Stimulated activated CD4-positive, alpha-beta T cell treated with anti-CD3 and anti-CD28 coated beads, TNF-alpha, amount 100 ng/mL, for 4 hours (primary cell): ENCODE results near the gene SMPD4.
"Not testable (repeated sequence)": the region's sequence is repeated elsewhere in the genome, so short reads cannot be mapped to it uniquely, and the experiment has no call there.

Source experiments
- DNase-seq, 3 experiments: peaks; one replicate each; pipeline ENCODE4 v3.0.0-alpha.2; 2020; ENCODE audit warnings: low read depth in 3 of 3

The SMPD4 gene, protein sequence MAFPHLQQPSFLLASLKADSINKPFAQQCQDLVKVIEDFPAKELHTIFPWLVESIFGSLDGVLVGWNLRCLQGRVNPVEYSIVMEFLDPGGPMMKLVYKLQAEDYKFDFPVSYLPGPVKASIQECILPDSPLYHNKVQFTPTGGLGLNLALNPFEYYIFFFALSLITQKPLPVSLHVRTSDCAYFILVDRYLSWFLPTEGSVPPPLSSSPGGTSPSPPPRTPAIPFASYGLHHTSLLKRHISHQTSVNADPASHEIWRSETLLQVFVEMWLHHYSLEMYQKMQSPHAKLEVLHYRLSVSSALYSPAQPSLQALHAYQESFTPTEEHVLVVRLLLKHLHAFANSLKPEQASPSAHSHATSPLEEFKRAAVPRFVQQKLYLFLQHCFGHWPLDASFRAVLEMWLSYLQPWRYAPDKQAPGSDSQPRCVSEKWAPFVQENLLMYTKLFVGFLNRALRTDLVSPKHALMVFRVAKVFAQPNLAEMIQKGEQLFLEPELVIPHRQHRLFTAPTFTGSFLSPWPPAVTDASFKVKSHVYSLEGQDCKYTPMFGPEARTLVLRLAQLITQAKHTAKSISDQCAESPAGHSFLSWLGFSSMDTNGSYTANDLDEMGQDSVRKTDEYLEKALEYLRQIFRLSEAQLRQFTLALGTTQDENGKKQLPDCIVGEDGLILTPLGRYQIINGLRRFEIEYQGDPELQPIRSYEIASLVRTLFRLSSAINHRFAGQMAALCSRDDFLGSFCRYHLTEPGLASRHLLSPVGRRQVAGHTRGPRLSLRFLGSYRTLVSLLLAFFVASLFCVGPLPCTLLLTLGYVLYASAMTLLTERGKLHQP

DNA sequence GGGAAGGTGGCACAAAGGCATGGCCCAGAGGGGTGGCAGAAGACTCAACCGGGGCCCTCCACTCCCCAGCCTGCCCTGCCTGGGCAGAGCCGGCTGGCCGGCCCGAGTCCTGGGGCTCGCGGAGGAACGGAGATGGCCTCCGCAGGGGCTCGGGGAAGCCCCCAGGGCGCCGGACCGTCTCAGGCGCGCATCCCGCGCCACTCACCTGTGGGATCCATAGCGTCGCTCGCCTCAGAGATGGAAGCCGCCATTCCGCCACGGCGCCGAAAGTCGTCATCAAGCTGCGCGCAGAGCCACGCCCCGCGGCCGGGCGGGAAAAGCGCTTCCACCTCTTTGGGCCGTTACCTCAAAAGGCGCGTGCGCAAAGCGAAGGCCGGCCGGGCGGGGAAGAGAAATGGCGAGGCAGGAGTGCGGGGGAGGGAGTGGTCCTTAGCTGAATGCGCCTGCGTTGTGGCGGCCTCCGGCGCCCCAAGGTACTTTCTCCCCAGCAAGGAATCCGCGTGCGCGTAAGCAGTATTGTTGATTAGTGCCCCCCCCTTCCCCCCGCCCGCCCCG, at the start of gene SMPD4:
SMPD4 (minus strand) TSS at position 278 of the 555 bp plus-strand sequence. CDS start 5,010 bp downstream, outside the sequence.
- DNase-seq = peak; percentile 95 to 96 (median 96)

DNA sequence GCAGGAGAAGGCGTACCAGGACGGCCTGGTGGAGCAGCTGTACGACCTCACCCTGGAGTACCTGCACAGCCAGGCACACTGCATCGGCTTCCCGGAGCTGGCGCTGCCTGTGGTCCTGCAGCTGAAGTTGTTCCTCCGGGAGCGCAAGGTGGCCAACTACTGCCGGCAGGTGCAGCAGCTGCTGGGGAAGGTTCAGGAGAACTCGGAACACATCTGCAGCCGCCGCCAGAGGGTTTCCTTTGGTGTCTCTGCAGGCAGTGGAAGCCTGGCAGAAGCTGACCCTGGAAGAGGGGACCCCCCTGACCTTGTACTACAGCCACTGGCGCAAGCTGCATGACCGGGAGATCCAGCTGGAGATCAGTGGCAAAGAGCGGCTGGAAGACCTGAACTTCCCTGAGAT, 49.5 kb upstream of the SMPD4 start:
- not testable (repeated sequence) for DNase-seq

DNA sequence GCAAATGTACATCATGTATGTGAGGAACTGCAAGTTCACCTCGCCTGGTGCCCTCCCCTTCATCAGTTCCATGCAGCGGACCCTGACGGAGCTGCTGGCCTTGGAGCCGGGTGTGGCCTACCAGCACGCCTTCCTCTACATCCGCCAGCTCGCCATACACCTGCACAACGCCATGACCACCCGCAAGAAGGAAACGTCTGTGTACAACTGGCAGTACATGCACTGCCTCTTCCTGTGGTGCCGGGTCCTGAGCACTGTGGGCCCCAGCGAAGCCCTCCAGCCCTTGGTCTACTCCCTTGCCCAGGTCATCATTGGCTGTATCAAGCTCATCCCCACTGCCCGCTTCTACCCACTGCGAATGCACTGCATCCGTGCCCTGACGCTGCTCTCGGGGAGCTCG, 49.0 kb upstream of the SMPD4 start:
- DNase-seq = not testable (repeated sequence)

DNA sequence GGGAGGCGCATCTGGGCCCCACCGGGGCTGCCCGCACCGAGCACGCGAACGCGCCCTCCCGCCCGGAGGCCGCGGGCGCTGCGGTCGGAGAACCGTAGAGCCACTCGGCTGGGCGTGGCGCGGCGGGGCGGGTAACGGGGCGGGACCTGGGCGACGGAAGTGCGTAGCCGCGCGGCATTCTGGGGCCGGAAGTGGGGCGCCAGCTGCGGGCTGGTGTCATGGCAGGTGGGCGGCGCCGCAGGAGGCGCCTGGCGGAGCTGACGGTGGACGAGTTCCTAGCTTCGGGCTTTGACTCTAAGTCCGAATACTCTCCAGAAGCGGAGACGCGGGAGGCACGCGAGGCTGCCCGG, 47.7 kb upstream of the SMPD4 start:
- not testable (repeated sequence) for DNase-seq

- not testable (repeated sequence) for DNase-seq
Measured at GRCh38 chr2:130228467-130229160, 47.2 kb upstream of the SMPD4 start.

- not testable (repeated sequence) for DNase-seq
Measured at GRCh38 chr2:130228005-130228404, 46.6 kb upstream of the SMPD4 start.

- not testable (repeated sequence) for DNase-seq
Measured at GRCh38 chr2:130222523-130222922, 41.1 kb upstream of the SMPD4 start.

- not testable (repeated sequence) for DNase-seq
Measured at GRCh38 chr2:130220505-130220904, 39.1 kb upstream of the SMPD4 start.

- not testable (repeated sequence) for DNase-seq
Measured at GRCh38 chr2:130219147-130219546, 37.7 kb upstream of the SMPD4 start.

- DNase-seq = not testable (repeated sequence)
Measured at GRCh38 chr2:130207051-130207450, 25.6 kb upstream of the SMPD4 start.

DNA sequence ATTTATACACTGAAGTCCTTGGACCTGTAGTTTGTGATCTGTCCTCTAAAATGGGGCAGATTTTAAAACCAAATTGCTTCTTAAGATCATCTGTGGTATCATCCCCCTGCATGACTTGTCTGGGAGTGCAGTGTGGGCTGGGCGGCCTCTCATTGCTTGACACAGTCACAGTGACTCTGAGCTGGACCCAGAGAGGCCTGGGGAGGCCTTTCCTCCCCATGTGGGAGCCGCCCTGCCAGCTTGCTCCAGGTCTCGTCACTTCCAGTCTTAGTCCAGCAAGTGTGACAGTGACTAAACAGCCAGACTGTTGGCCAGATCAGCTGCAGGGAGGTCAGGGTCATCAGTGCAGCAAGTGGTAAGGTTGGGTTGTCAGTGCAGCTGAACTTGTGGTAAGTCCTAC, 21.7 kb upstream of the SMPD4 start:
- not testable (repeated sequence) for DNase-seq

GRCh38 chr2:130202518-130202917, 21.1 kb upstream of the SMPD4 start:
- not testable (repeated sequence) for DNase-seq

- DNase-seq = no peak
Measured at GRCh38 chr2:130198343-130198742, 16.9 kb upstream of the SMPD4 start, which contains the start of gene TUBA3E. TUBA3E (minus strand) TSS chr2:130198439; CDS start chr2:130198360, 79 bp downstream.

GRCh38 chr2:130196052-130196451, 14.7 kb upstream of the SMPD4 start:
- not testable (repeated sequence) for DNase-seq

DNA sequence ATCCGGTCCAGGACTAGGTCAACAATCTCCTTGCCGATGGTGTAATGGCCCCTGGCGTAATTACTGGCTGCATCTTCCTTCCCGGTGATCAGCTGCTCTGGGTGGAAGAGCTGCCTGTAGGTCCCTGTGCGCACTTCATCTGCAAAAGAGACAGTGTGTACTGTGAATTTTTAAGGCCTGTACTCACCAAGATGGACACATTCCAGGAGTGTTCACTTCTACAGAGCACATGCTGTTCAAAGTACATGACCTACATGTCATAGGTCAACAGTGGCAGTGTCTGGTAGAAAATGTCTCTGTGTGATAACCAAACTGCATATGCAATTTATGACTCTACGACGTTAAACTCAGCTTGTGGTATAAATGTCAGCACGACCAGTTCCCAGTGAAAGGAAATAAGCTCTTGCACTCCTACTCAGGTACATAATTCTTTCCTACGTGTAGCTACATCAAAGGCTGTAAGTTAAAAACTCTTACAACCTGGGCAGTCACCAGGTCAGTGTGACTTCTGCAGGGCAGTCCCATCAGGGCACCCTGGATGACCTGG, 13.8 kb upstream of the SMPD4 start:
- not testable (repeated sequence) for DNase-seq

- DNase-seq = not testable (repeated sequence)
Measured at GRCh38 chr2:130193824-130194223, 12.4 kb upstream of the SMPD4 start.

DNA sequence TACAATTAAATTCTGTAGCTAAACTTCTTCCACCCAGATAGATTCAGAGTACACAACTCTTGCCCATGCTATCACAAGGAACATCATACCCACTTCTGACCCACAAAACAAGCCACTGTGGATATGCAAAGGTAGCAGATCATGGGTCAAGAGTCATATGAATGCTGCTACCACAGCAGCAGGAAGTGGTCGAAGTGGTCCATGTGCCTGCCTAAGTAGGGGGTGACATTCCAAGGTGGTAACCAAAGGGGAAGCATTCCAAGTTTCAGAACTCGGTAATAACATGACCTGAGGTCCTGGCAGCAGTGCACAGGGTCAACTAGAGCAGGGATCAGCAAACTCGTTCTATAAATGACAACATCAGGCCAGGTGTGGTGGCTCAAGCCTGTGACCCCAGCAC, 11.0 kb upstream of the SMPD4 start:
- not testable (repeated sequence) for DNase-seq

GRCh38 chr2:130191319-130191718, 9.9 kb upstream of the SMPD4 start:
- not testable (repeated sequence) for DNase-seq

DNA sequence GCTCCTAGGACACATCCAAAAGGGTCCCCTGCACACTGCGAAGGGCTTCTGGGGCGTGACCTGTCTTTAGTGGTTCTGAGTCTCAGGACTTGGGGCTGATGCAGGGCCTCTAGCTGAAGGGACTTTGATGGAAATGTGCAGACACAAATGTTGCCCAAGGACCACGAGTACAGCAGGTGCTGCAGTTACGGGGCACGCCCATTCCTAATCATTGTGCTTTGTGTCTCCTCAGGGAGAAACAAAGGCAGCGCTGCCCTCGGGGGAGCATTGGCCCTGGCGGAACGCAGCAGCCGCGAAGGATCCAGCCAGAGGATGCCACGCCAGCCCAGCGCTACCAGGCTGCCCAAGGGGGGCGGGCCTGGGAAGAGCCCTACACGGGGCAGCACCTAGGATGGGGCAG, 8.8 kb upstream of the SMPD4 start:
- DNase-seq = no peak

- DNase-seq = not testable (repeated sequence)
Measured at GRCh38 chr2:130188958-130189357, 7.6 kb upstream of the SMPD4 start.
